HEK293T (cell line): ENCODE measurements around the gene NUMBL.

Experiments used
- BHLHE40 ChIP-seq: fragments of 450-650 bp; IDR thresholded peaks from 2 replicates; pipeline ENCODE4 v1.6.1; 2016; ENCODE audit warnings: mild to moderate bottlenecking, moderate library complexity, borderline replicate concordance
- FOXM1 ChIP-seq: fragments of 450-650 bp; IDR thresholded peaks from 2 replicates; pipeline ENCODE4 v1.6.1; 2017; ENCODE audit warnings: mild to moderate bottlenecking, borderline replicate concordance
- PKNOX1 ChIP-seq: fragments of 450-650 bp; IDR thresholded peaks from 2 replicates; pipeline ENCODE4 v1.6.1; 2016
- SUZ12 ChIP-seq: fragments of 450-650 bp; IDR thresholded peaks from 2 replicates; pipeline ENCODE4 v1.6.1; 2016; ENCODE audit warnings: mild to moderate bottlenecking
- TARDBP ChIP-seq: fragments of 450-650 bp; IDR thresholded peaks from 2 replicates; pipeline ENCODE4 v1.6.1; 2016
- ZNF384 ChIP-seq: fragments of 450-650 bp; IDR thresholded peaks from 2 replicates; pipeline ENCODE4 v1.6.1; 2016

- TF ChIP-seq PKNOX1 (no peak), FOXM1 (no peak), ZNF384 (no peak), BHLHE40 (no peak), SUZ12 (no peak), TARDBP (no peak)
These were observed 73.5 kb downstream of the NUMBL start for GRCh38 chr19:40616941-40617340.
